HG03196 (cell line): ENCODE measurements around the gene RNF19B.

ENCODE experiments used
- ATAC-seq: cut with Tn5 transposase; IDR thresholded peaks from one replicate; pipeline ENCODE4 v1.9.1; 2021; ENCODE audit not compliant: unreplicated experiment

Gene RNF19B

DNA sequence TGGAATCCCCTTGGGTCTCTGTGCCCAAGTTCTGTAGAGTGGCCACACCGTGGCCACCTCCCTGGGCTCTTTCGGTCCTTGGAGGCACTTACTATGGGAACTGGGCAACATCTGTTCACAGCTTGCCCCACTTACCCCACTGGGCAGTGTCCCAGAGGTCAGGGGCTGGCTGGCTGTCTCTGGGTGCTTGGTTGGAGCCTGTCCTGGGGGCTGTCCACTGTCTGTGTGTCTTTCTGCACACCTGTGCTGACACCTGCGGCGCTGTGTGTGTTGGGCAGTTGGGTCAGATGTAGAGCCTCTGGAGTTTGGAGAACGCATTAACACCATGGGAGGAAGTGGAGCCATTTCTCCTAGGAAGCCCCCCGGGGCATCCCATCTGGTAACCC lies 62.1 kb downstream of the RNF19B start:
- ATAC-seq = no peak

- no peak for ATAC-seq
Observed at GRCh38 chr1:32901823-32902534, 62.6 kb downstream of the RNF19B start.

GRCh38 chr1:32900956-32901822 lies 63.4 kb downstream of the RNF19B start, which contains the start of gene TMEM54:
Gene TMEM54, minus strand, starts transcription at chr1:32901389. Its CDS starts 151 bp downstream, at chr1:32901238.
- ATAC-seq = no peak

- no peak for ATAC-seq
Observed at GRCh38 chr1:32900371-32900955, 64.1 kb downstream of the RNF19B start.

DNA sequence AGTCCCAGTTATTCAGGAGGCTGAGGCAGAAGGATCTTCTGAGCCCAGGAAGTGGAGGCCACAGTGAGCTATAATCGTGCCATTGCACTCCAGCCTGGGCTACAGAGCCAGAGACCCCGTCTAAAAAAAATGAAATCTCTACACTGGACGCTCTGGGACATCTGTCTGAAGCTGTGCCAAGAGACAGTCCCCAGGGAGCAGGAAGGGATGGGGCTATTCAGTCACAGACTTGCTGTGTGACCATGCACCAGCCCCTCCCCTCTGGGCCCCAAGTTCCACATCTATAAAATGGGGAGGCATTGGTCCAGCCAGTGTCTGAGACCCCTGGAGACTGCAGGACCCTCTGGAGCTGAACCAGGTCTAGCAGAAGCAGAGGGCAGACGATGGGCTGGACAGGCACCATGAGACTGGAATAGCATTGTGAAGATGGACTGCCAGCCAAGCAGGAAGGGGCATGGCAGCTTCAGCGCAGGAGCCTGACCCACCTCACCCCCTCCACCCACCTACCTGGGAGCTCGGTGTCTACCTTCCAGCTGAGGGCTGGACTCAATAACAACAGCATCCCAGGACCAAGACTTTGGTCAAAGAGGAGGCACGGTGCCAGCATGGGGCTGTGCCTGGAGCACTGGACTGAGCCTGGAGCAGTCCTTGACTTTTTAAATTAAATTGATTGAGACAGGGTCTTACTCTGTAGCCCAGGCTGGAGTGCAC lies 64.9 kb downstream of the RNF19B start:
- ATAC-seq = no peak

DNA sequence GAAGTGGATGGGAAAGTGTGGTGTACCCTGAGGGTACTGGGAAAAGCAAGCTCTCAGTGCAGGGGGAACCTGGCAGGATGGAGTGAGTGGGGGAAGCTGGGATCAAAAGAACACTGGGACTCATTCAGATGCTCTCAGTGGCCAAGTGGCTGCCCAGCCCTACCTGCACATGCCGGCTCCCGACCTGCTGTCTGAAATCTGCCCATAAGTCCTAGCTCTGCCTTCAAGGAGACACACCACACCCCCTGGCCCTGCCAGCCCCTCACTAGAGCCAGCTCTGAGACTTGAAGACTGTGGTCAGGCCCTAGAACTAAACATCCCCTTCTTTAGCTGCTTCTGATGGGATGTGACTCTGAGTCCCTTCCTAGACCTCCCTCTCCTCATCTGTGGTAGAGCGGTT lies 65.7 kb downstream of the RNF19B start:
- ATAC-seq = no peak

DNA sequence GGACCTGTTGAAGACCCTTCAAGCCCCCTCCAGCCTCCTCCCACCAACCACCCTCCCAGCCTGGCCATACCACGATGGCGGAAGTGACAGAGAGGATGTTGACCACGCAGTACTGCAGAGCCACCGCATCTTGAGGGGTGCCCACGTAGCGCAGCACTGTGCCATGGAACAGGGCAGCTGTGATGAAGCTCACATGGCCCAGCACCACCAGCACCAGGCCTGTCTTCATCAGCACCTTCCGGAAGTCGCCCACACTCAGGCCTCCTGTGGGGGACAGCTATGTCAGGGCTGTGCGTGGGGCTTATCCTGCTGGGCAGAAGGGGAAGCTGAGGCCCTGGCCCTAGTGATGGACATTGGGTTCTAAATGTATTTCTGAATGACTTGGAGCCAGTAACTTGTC lies 66.6 kb downstream of the RNF19B start:
- no peak for ATAC-seq

- no peak for ATAC-seq
Observed at GRCh38 chr1:32897082-32898049, 67.2 kb downstream of the RNF19B start.

- no peak for ATAC-seq
Observed at GRCh38 chr1:32896451-32896850, 68.2 kb downstream of the RNF19B start.

DNA sequence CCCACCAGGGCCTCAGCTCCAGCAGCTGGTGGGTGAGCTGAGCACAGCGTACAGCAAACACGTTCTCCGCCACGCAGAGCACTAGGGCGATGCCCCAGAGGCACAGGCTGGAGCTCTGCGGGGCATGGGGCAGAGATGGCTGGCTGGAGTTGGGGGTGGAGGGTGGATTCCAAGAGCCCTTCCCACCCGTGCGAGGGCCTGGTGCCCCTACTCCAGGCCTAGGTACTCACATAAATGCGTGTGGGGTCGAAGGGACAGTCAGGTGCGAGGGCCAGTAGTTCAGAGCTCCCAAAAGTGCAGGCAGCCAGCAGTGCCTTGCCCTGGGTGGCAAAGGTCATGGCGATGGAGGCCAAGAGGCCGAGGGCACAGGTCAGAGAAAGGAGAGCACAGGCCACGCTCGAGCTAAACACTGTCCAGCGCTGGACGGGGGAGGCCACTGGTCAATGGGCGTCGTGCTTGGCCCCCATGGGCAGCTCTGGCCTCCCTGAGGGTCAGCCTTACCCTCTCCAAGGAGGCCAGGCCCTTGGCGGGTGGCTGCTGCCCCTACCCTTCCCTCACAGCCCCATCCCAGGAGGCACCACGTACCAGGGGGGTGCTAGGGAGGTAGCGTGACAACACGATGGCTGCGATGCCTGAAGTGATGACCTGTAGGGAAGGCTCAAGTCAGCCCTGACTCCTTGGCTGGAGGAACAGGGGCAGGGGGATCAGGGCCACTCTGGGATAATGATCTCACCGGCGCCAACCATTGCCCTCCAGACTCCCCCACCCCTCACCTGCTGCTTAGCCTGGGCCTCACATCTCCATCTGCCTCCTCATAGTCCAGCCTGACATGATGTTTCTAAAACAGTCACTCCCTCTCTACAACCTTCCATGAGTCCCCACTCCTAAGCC lies 69.0 kb downstream of the RNF19B start:
- ATAC-seq = no peak

DNA sequence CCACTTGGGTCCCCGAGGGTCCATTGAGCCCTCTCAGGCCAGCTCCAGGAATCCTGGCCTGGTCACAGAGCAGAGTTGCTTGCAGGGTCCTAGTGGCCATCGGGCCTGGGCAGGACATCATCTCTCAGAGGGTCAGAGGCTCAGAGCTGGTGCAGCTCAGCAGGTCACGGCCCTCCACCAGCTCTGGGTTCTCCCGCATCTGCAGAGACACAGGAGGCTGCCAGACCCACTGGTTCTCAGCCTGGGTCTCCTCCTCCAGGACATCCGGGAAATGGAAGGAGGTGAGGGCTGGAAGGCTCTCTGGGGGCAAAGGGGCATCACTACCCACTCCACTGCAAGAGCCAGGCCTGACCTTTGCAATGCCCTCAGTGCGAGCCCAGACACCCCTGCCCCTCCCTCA lies 69.9 kb downstream of the RNF19B start:
- no peak for ATAC-seq

DNA sequence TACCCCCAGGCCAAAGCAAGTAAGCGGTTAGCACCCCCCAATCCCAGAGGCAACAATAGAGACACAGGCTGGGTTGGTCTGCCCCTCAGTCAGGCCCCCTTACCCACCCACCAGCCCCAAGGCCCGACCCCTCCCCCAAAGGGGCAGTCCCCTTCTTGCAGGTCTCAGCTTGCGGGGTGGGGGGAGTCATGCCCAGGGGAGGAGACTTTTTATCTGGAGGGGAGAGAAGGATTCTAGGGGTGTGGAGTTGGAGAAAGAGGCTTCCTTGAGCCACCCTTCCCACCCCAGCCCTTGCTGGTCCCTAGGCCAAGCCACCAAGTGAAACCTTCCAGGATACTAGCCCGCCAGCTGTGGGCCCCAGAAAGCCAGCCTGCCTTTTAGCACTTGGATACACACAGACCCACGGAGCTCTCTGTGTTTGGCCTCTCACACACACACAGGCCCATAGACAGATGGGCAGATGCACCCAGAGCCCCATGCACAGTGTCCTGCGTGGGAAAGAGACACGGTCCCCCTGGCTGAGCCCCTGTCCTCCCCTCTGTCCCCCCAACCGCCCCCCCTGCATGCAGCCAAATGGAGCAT lies 70.5 kb downstream of the RNF19B start:
- no peak for ATAC-seq

DNA sequence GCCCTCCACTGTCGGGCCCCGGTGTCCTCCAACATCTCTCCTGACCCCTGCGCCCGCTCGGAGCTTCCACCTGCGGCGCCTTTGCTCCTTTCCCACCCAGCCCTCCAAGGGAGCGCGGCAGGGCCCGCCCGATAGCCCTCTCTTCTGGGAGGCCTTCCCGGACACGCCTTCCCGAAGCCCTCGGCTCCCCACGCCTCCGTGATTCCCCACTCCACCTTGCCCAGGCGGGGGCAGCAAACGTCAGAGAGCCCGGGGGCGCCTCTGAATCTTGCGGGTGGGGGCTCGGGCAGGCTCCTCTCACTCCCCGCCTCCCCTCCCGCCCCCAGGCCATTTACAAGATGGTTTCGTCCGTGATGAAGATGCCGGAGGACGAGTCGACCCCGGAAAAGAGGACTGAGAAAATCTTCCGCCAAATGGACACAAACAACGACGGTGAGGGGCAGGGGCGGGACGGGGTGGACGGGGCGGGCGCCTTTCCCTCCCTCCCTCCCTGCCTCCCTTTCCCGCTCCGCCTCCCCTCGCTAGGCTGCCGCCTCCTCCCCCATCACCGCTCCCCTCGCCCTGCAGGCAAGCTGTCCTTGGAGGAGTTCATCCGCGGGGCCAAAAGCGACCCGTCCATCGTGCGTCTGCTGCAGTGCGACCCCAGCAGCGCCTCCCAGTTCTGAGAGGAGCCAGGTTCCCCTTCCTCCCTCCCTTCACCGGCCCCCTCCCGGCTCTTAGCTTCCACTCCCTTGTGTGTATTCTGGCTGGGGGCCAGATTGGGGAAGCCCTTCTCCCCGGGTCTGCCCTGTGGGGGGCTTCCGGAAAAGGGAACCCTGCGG lies 71.2 kb downstream of the RNF19B start:
- no peak for ATAC-seq

GRCh38 chr1:32892368-32893197 lies 72.0 kb downstream of the RNF19B start:
- ATAC-seq = no peak

- no peak for ATAC-seq
Observed at GRCh38 chr1:32891630-32892029, 73.0 kb downstream of the RNF19B start.

DNA sequence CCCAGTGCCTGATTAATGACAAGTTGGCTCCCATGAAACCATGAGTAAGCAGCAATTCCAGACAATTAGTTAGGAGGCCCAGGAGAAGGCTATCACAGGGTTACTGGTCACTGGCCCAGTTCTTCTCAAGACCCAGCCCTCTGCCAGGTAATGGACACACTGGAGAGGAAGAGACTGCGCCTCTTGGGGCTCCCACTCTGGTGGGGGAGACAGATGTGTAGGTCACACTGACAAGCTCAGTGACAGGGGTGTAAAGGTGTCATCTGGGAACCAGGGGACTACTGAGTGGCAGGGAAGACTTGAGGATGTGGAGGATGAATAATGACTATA lies 73.4 kb downstream of the RNF19B start:
- ATAC-seq = no peak
